ENCODE results near the gene UMAD1. TPM values are rescaled to one million over a fixed set of nuclear protein-coding genes. Genes with fewer than 3 reads are reported as not detected.

The UMAD1 gene
- total RNA-seq, 1 donor = 13.8 TPM

GRCh38 chr7:7695111-7695817 lies 54.7 kb downstream of the UMAD1 start:
- TF ChIP-seq, protein P1, sequence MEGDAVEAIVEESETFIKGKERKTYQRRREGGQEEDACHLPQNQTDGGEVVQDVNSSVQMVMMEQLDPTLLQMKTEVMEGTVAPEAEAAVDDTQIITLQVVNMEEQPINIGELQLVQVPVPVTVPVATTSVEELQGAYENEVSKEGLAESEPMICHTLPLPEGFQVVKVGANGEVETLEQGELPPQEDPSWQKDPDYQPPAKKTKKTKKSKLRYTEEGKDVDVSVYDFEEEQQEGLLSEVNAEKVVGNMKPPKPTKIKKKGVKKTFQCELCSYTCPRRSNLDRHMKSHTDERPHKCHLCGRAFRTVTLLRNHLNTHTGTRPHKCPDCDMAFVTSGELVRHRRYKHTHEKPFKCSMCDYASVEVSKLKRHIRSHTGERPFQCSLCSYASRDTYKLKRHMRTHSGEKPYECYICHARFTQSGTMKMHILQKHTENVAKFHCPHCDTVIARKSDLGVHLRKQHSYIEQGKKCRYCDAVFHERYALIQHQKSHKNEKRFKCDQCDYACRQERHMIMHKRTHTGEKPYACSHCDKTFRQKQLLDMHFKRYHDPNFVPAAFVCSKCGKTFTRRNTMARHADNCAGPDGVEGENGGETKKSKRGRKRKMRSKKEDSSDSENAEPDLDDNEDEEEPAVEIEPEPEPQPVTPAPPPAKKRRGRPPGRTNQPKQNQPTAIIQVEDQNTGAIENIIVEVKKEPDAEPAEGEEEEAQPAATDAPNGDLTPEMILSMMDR (IDR thresholded peaks at IDR 0.05; ENCODE audit: insufficient read depth, low read depth, low read length) = no peak
- DNase-seq (ENCODE audit: low read depth) = peak; percentile 26
- no peak overlapping the region for H3K4me3 ChIP-seq (ENCODE audit: low read depth, low read length)

GRCh38 chr7:7696458-7697119 lies 56.0 kb downstream of the UMAD1 start:
- H3K4me3 ChIP-seq (ENCODE audit: low read depth, low read length) = no peak overlapping the region
- TF ChIP-seq, protein P1 (IDR thresholded peaks at IDR 0.05; ENCODE audit: insufficient read depth, low read depth, low read length) = no peak
- DNase-seq (ENCODE audit: low read depth) = peak; percentile 54

- DNase-seq (ENCODE audit: low read depth) = no peak
- TF ChIP-seq, protein P1 (IDR thresholded peaks at IDR 0.05; ENCODE audit: insufficient read depth, low read depth, low read length) = no peak
- no peak overlapping the region for H3K4me3 ChIP-seq (ENCODE audit: low read depth, low read length)
These were observed 58.4 kb downstream of the UMAD1 start for GRCh38 chr7:7698930-7699329.

DNA sequence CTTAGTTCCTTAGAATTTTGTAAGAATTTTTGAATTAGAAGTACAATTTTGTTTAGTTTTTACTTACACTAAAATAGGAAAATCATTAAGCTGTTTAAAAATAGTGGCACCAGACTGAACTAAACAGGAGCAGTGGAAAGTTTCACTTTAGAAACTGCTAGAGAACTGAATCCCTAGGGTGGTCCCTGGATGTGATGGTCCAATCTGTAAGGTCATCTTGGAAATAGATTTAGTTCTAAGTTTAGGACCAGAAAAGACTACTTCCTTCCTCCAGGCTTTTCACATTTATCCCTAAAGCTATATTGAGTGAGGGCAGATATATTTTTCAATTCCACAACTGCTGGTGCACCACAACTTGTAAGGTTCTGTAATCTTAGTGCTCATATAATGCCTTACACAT lies 58.8 kb downstream of the UMAD1 start:
- no peak for DNase-seq (ENCODE audit: low read depth)
- TF ChIP-seq, protein P1 (IDR thresholded peaks at IDR 0.05; ENCODE audit: insufficient read depth, low read depth, low read length) = no peak
- no peak overlapping the region for H3K4me3 ChIP-seq (ENCODE audit: low read depth, low read length)

GRCh38 chr7:7699970-7700369 lies 59.4 kb downstream of the UMAD1 start:
- H3K4me3 ChIP-seq (ENCODE audit: low read depth, low read length) = no peak overlapping the region
- DNase-seq (ENCODE audit: low read depth) = no peak
- TF ChIP-seq, protein P1 (IDR thresholded peaks at IDR 0.05; ENCODE audit: insufficient read depth, low read depth, low read length) = no peak

DNA sequence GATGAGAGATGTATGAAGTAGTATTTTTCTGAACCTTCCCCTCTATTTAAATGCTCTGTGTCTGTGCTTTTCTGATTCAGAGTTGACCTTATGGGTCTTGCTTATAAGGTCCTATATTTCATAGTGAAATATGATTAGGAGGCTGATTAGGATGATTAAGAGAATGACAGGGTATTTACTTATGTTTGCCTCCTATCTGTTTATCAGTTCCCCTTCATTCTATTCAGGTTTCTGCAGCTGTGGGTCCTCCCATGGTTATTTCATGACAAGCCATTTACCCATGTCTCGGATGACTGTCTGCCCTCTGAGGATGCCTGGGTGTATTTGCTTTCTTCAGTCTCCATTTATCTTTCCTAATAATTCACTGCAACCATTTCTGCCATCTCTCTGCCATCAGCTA lies 61.0 kb downstream of the UMAD1 start:
- no peak overlapping the region for H3K4me3 ChIP-seq (ENCODE audit: low read depth, low read length)
- no peak for DNase-seq (ENCODE audit: low read depth)
- TF ChIP-seq, protein P1 (IDR thresholded peaks at IDR 0.05; ENCODE audit: insufficient read depth, low read depth, low read length) = no peak
